Measurements from ENCODE around the gene SNX12.

SNX12 gene

DNA sequence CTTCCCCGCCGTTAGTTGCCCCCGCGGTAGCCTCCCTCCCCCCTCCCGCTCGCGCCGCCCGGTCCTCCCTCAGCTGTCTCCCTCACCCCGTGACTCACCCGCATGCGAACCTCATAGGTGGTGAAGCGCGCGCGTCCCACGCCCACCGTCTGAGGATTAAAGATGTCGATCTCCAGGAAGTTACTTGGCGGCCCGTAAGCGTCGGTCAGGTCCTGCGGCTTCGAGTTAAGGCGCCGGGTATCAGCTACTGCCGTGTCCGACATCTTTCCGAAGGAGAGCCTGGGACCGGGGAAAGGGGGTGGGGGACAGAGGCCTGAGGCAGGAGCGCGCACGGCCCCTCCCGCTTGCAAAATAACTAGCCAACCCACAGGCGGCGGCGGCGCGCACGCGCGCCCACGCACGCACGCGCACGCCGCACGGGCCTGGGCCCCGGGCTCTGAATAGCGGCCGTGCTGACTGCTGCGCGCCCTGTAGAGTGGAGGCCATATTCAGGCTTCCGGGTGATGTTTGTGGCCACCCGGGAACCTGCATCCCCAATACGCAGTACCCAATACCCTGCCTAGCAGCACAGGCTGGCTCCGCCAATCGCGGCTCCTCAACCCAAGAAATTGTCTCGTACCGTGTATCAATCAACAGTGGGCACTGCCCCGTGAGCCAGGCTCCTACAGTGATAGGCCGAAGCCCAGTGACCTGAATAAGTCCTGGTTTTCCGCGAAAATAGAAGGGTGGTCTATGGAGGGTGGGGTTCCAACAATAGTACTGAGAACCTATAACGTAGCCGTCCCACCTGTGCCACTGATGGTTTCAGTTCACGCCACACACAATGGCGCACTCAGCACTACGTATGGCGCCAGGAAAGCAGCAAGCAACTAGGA, at the start of gene SNX12:
Gene SNX12 (minus strand): TSS at position 291 of the 875 bp plus-strand sequence. CDS start 28 bp downstream, at position 263.
- ATAC-seq: peak; percentile 97
- TF ChIP-seq, protein P1, sequence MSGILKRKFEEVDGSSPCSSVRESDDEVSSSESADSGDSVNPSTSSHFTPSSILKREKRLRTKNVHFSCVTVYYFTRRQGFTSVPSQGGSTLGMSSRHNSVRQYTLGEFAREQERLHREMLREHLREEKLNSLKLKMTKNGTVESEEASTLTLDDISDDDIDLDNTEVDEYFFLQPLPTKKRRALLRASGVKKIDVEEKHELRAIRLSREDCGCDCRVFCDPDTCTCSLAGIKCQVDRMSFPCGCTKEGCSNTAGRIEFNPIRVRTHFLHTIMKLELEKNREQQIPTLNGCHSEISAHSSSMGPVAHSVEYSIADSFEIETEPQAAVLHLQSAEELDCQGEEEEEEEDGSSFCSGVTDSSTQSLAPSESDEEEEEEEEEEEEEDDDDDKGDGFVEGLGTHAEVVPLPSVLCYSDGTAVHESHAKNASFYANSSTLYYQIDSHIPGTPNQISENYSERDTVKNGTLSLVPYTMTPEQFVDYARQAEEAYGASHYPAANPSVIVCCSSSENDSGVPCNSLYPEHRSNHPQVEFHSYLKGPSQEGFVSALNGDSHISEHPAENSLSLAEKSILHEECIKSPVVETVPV (CRISPR knock-in tag; IDR thresholded peaks at IDR 0.05): no peak
- TF ChIP-seq ESRRG (CRISPR knock-in tag; IDR thresholded peaks at IDR 0.05) (no peak), ZFP3 (CRISPR knock-in tag; IDR thresholded peaks at IDR 0.05) (peak; percentile 76; the same call in 1 of the 2 replicates), ZFP30 (CRISPR knock-in tag; IDR thresholded peaks at IDR 0.05) (peak; percentile 14; the same call in 1 of the 2 replicates), BACH2 (CRISPR knock-in tag; IDR thresholded peaks at IDR 0.05; ENCODE audit: borderline replicate concordance) (peak; percentile 41; the same call in 1 of the 2 replicates), ZNF565 (CRISPR knock-in tag; conservative IDR thresholded peaks at IDR 0.05; ENCODE audit: low read depth) (0 out of 2 replicates have a peak, but pooled peaks have one; percentile 59), PATZ1 (CRISPR knock-in tag; IDR thresholded peaks at IDR 0.05; ENCODE audit: borderline replicate concordance) (no peak), GLIS3 (CRISPR knock-in tag; IDR thresholded peaks at IDR 0.05) (no peak), CSDC2 (CRISPR knock-in tag; IDR thresholded peaks at IDR 0.05) (peak; percentile 97), TOX (CRISPR knock-in tag; IDR thresholded peaks at IDR 0.05; ENCODE audit: borderline replicate concordance) (no peak), ISL1 (CRISPR knock-in tag; IDR thresholded peaks at IDR 0.05) (no peak), TCF4 (CRISPR knock-in tag; IDR thresholded peaks at IDR 0.05; ENCODE audit: borderline replicate concordance) (no peak), RARB (CRISPR knock-in tag; IDR thresholded peaks at IDR 0.05) (no peak), CREB5 (CRISPR knock-in tag; IDR thresholded peaks at IDR 0.05; ENCODE audit: low read depth) (no peak), OSR1 (CRISPR knock-in tag; IDR thresholded peaks at IDR 0.05) (no peak), SNAI2 (CRISPR knock-in tag; IDR thresholded peaks at IDR 0.05) (peak; percentile 91), ZC3H10 (CRISPR knock-in tag; IDR thresholded peaks at IDR 0.05) (no peak), ZNF70 (CRISPR knock-in tag; IDR thresholded peaks at IDR 0.05) (no peak), ARNTL (CRISPR knock-in tag; IDR thresholded peaks at IDR 0.05; ENCODE audit: borderline replicate concordance, low read depth) (peak; percentile 82; the same call in 1 of the 2 replicates), PPARA (CRISPR knock-in tag; IDR thresholded peaks at IDR 0.05; ENCODE audit: borderline replicate concordance) (0 out of 2 replicates have a peak, but pooled peaks have one; percentile 33), ZNF8 (CRISPR knock-in tag; IDR thresholded peaks at IDR 0.05) (peak; percentile 60; the same call in 1 of the 2 replicates)
- TF ChIP-seq, protein P2, sequence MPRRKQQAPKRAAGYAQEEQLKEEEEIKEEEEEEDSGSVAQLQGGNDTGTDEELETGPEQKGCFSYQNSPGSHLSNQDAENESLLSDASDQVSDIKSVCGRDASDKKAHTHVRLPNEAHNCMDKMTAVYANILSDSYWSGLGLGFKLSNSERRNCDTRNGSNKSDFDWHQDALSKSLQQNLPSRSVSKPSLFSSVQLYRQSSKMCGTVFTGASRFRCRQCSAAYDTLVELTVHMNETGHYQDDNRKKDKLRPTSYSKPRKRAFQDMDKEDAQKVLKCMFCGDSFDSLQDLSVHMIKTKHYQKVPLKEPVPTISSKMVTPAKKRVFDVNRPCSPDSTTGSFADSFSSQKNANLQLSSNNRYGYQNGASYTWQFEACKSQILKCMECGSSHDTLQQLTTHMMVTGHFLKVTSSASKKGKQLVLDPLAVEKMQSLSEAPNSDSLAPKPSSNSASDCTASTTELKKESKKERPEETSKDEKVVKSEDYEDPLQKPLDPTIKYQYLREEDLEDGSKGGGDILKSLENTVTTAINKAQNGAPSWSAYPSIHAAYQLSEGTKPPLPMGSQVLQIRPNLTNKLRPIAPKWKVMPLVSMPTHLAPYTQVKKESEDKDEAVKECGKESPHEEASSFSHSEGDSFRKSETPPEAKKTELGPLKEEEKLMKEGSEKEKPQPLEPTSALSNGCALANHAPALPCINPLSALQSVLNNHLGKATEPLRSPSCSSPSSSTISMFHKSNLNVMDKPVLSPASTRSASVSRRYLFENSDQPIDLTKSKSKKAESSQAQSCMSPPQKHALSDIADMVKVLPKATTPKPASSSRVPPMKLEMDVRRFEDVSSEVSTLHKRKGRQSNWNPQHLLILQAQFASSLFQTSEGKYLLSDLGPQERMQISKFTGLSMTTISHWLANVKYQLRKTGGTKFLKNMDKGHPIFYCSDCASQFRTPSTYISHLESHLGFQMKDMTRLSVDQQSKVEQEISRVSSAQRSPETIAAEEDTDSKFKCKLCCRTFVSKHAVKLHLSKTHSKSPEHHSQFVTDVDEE (CRISPR knock-in tag; IDR thresholded peaks at IDR 0.05): peak; percentile 95
- TF ChIP-seq, protein P3, sequence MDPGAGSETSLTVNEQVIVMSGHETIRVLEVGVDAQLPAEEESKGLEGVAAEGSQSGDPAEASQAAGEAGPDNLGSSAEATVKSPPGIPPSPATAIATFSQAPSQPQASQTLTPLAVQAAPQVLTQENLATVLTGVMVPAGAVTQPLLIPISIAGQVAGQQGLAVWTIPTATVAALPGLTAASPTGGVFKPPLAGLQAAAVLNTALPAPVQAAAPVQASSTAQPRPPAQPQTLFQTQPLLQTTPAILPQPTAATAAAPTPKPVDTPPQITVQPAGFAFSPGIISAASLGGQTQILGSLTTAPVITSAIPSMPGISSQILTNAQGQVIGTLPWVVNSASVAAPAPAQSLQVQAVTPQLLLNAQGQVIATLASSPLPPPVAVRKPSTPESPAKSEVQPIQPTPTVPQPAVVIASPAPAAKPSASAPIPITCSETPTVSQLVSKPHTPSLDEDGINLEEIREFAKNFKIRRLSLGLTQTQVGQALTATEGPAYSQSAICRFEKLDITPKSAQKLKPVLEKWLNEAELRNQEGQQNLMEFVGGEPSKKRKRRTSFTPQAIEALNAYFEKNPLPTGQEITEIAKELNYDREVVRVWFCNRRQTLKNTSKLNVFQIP (CRISPR knock-in tag; IDR thresholded peaks at IDR 0.05; ENCODE audit: borderline replicate concordance, low read depth): no peak

- ATAC-seq: no peak
- TF ChIP-seq ZFP3 (CRISPR knock-in tag; IDR thresholded peaks at IDR 0.05): no peak
- no peak for TF ChIP-seq GLIS3 (CRISPR knock-in tag; IDR thresholded peaks at IDR 0.05)
- TF ChIP-seq PPARA (CRISPR knock-in tag; IDR thresholded peaks at IDR 0.05; ENCODE audit: borderline replicate concordance): no peak
- no peak for TF ChIP-seq ZNF565 (CRISPR knock-in tag; conservative IDR thresholded peaks at IDR 0.05; ENCODE audit: low read depth)
These were observed 49.2 kb upstream of the SNX12 start for GRCh38 chrX:71117358-71117757.
